SK-N-SH (cell line): ENCODE data around the gene MPV17L2. TPM values are rescaled to one million over a fixed set of nuclear protein-coding genes. Genes with fewer than 3 reads are reported as not detected.

ENCODE experiments used
- CTCF ChIA-PET: fragments of 300-600, 350-600 bp; formaldehyde crosslinking; extraction: SDS; loops from one replicate; lab custom pipeline; 2021; lab: Yijun Ruan, JAX
- POLR2A ChIA-PET: fragments of 350-600 bp; sonication (Branson Sonifier 250); formaldehyde crosslinking; extraction: SDS; loops from one replicate; lab custom pipeline; 2020; ENCODE audit warnings: antibody characterized with exemption, inconsistent platforms; lab: Yijun Ruan, JAX
- DNase-seq: peaks from one replicate; pipeline ENCODE4 v3.0.0; 2012
- H2AFZ ChIP-seq: fragments of 200-600 bp; sonication (generic); 2 replicates; pipeline ENCODE4 v1.8.1; 2016; ENCODE audit warnings: antibody characterized with exemption, mild to moderate bottlenecking, low read depth
- H3F3A ChIP-seq: fragments of 200-600 bp; sonication (generic); replicated peaks from 2 replicates; pipeline ENCODE3; 2016; ENCODE audit warnings: antibody characterized with exemption, mild to moderate bottlenecking; ENCODE audit not compliant: insufficient read depth
- H3K27ac ChIP-seq, 2 experiments: fragments of 200-500 bp in 1 of 2; fragments of 200-600 bp in 1 of 2; sonication (Bioruptor generic) in 1 of 2; sonication (generic), shearing (Covaris generic) in 1 of 2; 2 replicates each; pipeline versions ENCODE4 v1.5.1 to v1.6.1; 2014 to 2016; ENCODE audit warnings: low read depth in 2 of 2, inconsistent platforms in 1 of 2, low read length in 1 of 2, mild to moderate bottlenecking in 1 of 2, mixed read lengths in 1 of 2
- H3K27me3 ChIP-seq: fragments of 200-600 bp; sonication (generic), shearing (Covaris generic); 2 replicates; pipeline ENCODE4 v1.6.1; 2016; ENCODE audit warnings: mixed run types; ENCODE audit not compliant: insufficient read depth
- H3K36me3 ChIP-seq, 2 experiments: fragments of 200-500 bp in 1 of 2; fragments of 200-600 bp in 1 of 2; sonication (Bioruptor generic) in 1 of 2; sonication (generic) in 1 of 2; replicated peaks in 1 of 2; 2 replicates each; pipeline versions ENCODE3 to v1.5.1; 2014 to 2016; ENCODE audit warnings: low read length in 1 of 2, mild to moderate bottlenecking in 1 of 2; ENCODE audit not compliant: insufficient read depth in 2 of 2, control insufficient read depth in 1 of 2
- H3K4me1 ChIP-seq, 2 experiments: fragments of 200-500 bp in 1 of 2; fragments of 200-600 bp in 1 of 2; sonication (Bioruptor generic) in 1 of 2; sonication (generic), shearing (Covaris generic) in 1 of 2; 2 replicates each; pipeline versions ENCODE4 v1.5.1 to v1.6.1; 2014 to 2016; ENCODE audit warnings: low read depth in 1 of 2, low read length in 1 of 2, mixed run types in 1 of 2; ENCODE audit not compliant: insufficient read depth in 2 of 2, control insufficient read depth in 1 of 2
- H3K4me2 ChIP-seq: fragments of 200-600 bp; sonication (generic), shearing (Covaris generic); 2 replicates; pipeline ENCODE4 v1.6.1; 2017; ENCODE audit warnings: mixed run types
- H3K4me3 ChIP-seq, 2 experiments: fragments of 200-500 bp in 1 of 2; fragments of 200-600 bp in 1 of 2; sonication (Bioruptor generic) in 1 of 2; sonication (generic), shearing (Covaris generic) in 1 of 2; 2 replicates each; pipeline versions ENCODE4 v1.5.1 to v1.8.1; 2014 to 2016; ENCODE audit warnings: low read depth in 2 of 2, inconsistent platforms in 1 of 2, low read length in 1 of 2, mild to moderate bottlenecking in 1 of 2, mixed read lengths in 1 of 2, moderate library complexity in 1 of 2
- H3K79me2 ChIP-seq: fragments of 200-600 bp; sonication (generic); 2 replicates; pipeline ENCODE4 v1.8.1; 2017; ENCODE audit warnings: mild to moderate bottlenecking; ENCODE audit not compliant: insufficient read depth
- H3K9ac ChIP-seq: fragments of 200-600 bp; sonication (generic); 2 replicates; pipeline ENCODE4 v1.6.1; 2017; ENCODE audit warnings: mixed run types
- H3K9me2 ChIP-seq: fragments of 200-600 bp; sonication (generic); 2 replicates; pipeline ENCODE4 v1.6.1; 2017; ENCODE audit warnings: mixed run types
- H3K9me3 ChIP-seq: fragments of 200-600 bp; sonication (generic); 2 replicates; pipeline ENCODE4 v1.6.1; 2017; ENCODE audit warnings: mixed run types, mild to moderate bottlenecking, moderate library complexity
- H4K20me1 ChIP-seq: fragments of 200-600 bp; sonication (generic); 2 replicates; pipeline ENCODE4 v1.6.1; 2017; ENCODE audit warnings: mild to moderate bottlenecking, mixed run types; ENCODE audit not compliant: insufficient read depth
- CHD2 ChIP-seq: fragments of 150-350 bp; IDR thresholded peaks from 2 replicates; pipeline ENCODE4 v1.6.1; 2018; ENCODE audit warnings: low read length; ENCODE audit not compliant: partially characterized antibody
- ELF1 ChIP-seq: IDR thresholded peaks from 2 replicates; pipeline ENCODE4 v1.4.0; 2012
- GATA2 ChIP-seq: sonication (generic); formaldehyde crosslinking; IDR thresholded peaks from 2 replicates; pipeline ENCODE4 v1.5.0; 2020; ENCODE audit warnings: mild to moderate bottlenecking, missing genetic modification reagents
- MXI1 ChIP-seq: IDR thresholded peaks from 2 replicates; pipeline ENCODE4 v1.6.1; 2012; ENCODE audit warnings: mild to moderate bottlenecking, low read depth, low read length, improper control_type of control experiment
- RAD21 ChIP-seq: IDR thresholded peaks from 2 replicates; pipeline ENCODE4 v1.6.1; 2012; ENCODE audit warnings: mild to moderate bottlenecking, low read length
- RXRA ChIP-seq: IDR thresholded peaks from 2 replicates; pipeline ENCODE4 v1.4.0; 2012; ENCODE audit warnings: low read depth, mild to moderate bottlenecking, borderline replicate concordance
- TCF12 ChIP-seq: IDR thresholded peaks from 2 replicates; pipeline ENCODE4 v1.4.0; 2012
- WGBS: methylation state at CpG from one replicate; pipeline ENCODE4 v1.1.6; 2017; ENCODE audit warnings: low lambda C conversion rate; 5-methylcytosine and 5-hydroxymethylcytosine counted together
- polyA plus RNA-seq, 3 experiments: library from polyadenylated mRNA; depleted of rRNA; stranded (reverse); fragments of >200 nt; gene quantifications; 2 replicates each; pipeline ENCODE4 v1.2.3, GENCODE V29; 2012
- TF ChIP-seq, protein P1 (sequence below): fragments of 200-600 bp; sonication (generic); IDR thresholded peaks from 2 replicates; pipeline ENCODE4 v1.6.1; 2017; ENCODE audit warnings: antibody characterized with exemption, mild to moderate bottlenecking, moderate library complexity
- TF ChIP-seq, protein P2 (sequence below): fragments of 150-350 bp; IDR thresholded peaks from 2 replicates; pipeline ENCODE4 v1.6.1; 2016; ENCODE audit warnings: mild to moderate bottlenecking, low read depth, low read length

MPV17L2 gene
- polyA plus RNA-seq, 1 of the 3 experiments (the other 2 are of a cell fraction), result 17.5 TPM

DNA sequence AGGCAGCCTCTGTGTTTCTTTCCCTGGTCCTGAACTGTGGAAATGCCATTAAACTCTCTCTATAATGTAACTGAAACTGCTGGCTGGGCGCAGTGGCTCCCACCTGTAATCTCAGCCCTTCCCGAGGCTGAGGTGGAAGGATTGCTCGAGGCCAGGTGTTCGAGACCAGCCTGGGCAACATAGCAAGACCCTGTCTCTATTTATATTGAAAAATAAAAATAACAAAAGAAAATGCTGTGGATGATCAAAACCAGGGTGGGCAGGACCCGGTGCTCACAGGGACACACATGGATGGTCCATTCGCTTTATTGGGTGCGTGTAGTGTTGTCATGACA lies 3.5 kb downstream of the MPV17L2 start (continued):
- TF ChIP-seq, protein P1, sequence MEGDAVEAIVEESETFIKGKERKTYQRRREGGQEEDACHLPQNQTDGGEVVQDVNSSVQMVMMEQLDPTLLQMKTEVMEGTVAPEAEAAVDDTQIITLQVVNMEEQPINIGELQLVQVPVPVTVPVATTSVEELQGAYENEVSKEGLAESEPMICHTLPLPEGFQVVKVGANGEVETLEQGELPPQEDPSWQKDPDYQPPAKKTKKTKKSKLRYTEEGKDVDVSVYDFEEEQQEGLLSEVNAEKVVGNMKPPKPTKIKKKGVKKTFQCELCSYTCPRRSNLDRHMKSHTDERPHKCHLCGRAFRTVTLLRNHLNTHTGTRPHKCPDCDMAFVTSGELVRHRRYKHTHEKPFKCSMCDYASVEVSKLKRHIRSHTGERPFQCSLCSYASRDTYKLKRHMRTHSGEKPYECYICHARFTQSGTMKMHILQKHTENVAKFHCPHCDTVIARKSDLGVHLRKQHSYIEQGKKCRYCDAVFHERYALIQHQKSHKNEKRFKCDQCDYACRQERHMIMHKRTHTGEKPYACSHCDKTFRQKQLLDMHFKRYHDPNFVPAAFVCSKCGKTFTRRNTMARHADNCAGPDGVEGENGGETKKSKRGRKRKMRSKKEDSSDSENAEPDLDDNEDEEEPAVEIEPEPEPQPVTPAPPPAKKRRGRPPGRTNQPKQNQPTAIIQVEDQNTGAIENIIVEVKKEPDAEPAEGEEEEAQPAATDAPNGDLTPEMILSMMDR, result no peak
- TF ChIP-seq RXRA (no peak), CHD2 (no peak)

DNA sequence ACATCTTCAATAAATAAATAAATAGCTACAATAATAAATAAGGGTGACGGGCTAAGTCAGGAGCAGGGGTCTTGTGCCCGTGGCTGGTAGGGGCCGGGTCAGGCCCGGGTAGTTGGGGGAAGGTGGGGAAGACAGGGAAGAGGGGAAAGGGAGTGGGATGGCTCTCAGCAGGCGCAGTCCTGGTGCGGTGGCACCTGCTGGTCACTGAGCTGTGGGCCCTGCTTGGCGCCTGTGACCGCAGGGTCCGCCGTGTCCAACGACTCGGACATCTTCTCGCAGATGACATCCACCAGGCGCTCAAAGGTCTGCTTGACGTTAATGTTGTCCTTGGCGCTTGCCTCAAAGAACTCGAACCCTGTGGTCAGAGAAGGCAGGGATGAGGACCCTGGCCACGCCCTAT lies 4.3 kb downstream of the MPV17L2 start:
- POLR2A ChIA-PET, result no interaction called here
- Histone ChIP-seq H4K20me1 (peaks cover 8% of the 10 kb centered on the region; the same call in 1 of the 2 replicates), H3K4me2 (no peak overlapping the region), H3K27ac (no peak overlapping the region), H3K4me1 (peaks cover 9 to 24% of the 10 kb centered on the region in 2 experiments; a peak in 2 of 4 replicates), H3K27me3 (no peaks in the 10 kb centered on the region), H3K9me3 (no peaks in the 10 kb centered on the region), H3K4me3 (no peak overlapping the region), H3K79me2 (peaks cover 9% of the 10 kb centered on the region; the same call in 1 of the 2 replicates), H2AFZ (no peak overlapping the region), H3K9me2 (no peaks in the 10 kb centered on the region), H3K9ac (no peak overlapping the region), H3F3A (peaks cover 2% of the 10 kb centered on the region), H3K36me3 (peaks cover 0 to 8% of the 10 kb centered on the region in 2 experiments)
- no peak for DNase-seq
- CTCF ChIA-PET, result interaction anchor here (1.4 to 20.7 kb wide), 2 partner anchors 58 to 82 kb away, joined by 4 to 505 read pairs; a partner anchor contains a TSS
- WGBS, result 93% methylated on average over 18 of the region's 18 CpGs
- no peak for TF ChIP-seq MXI1

DNA sequence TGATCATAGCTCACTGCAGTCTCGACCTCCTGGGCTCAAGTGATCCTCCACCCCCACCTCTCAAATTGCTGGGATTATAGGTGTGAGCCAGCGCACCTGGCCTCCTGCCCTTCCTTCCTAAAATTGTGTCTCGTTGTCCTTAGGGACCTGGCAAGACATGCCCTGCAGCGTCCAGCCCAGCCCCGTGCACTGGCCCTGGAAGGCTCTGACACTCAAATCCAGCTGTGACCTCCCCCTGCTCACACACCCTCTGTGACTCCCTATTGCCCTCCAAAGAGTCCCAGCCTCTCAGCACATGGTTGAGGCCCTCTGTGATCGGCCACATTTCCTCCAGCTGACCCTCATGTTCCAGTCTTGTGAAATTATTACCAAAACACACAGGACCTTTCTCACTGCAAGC lies 4.9 kb downstream of the MPV17L2 start:
- ChIA-PET POLR2A (no interaction called here), CTCF (interaction anchor here (1.4 to 20.7 kb wide), 2 partner anchors 57 to 81 kb away, joined by 4 to 505 read pairs; a partner anchor contains a TSS)
- no peaks in the 10 kb centered on the region for H3K27me3 ChIP-seq
- peaks cover 8% of the 10 kb centered on the region; the same call in 1 of the 2 replicates for H4K20me1 ChIP-seq
- no peak overlapping the region for H3K4me2 ChIP-seq
- no peak overlapping the region for H2AFZ ChIP-seq
- 75% methylated on average over 6 of the region's 6 CpGs for WGBS
- peaks cover 0 to 8% of the 10 kb centered on the region in 2 experiments for H3K36me3 ChIP-seq
- no peaks in the 10 kb centered on the region for H3K9me3 ChIP-seq
- no peak overlapping the region for H3K9ac ChIP-seq
- H3K4me3 ChIP-seq, result no peak overlapping the region
- no peaks in the 10 kb centered on the region for H3K9me2 ChIP-seq
- TF ChIP-seq, protein P1, result no peak
- no peak for TF ChIP-seq GATA2 (CRISPR knock-in tag)
- TF ChIP-seq TCF12, result no peak
- TF ChIP-seq ELF1, result no peak
- TF ChIP-seq, protein P2, sequence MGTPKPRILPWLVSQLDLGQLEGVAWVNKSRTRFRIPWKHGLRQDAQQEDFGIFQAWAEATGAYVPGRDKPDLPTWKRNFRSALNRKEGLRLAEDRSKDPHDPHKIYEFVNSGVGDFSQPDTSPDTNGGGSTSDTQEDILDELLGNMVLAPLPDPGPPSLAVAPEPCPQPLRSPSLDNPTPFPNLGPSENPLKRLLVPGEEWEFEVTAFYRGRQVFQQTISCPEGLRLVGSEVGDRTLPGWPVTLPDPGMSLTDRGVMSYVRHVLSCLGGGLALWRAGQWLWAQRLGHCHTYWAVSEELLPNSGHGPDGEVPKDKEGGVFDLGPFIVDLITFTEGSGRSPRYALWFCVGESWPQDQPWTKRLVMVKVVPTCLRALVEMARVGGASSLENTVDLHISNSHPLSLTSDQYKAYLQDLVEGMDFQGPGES, result no peak
- TF ChIP-seq RAD21, result no peak
- no peak for DNase-seq
- no peak overlapping the region for H3K27ac ChIP-seq
- H3F3A ChIP-seq, result no peaks in the 10 kb centered on the region
- peaks cover 9% of the 10 kb centered on the region; the same call in 1 of the 2 replicates for H3K79me2 ChIP-seq
- peaks cover 9 to 30% of the 10 kb centered on the region in 2 experiments; a peak in 2 of 4 replicates for H3K4me1 ChIP-seq
